GM23338 (cell line): ENCODE data around the gene ANKRD17.

Source experiments
- CTCF ChIP-seq, 2 experiments: fragments of 200-600 bp in 1 of 2; sonication (generic) in 1 of 2; conservative IDR thresholded peaks; 2 replicates each; pipeline versions ENCODE4 v1.5.1 to v1.6.1; 2016 to 2017; ENCODE audit warnings: antibody characterized with exemption in 2 of 2, low read depth in 2 of 2, mild to moderate bottlenecking in 2 of 2, moderate library complexity in 1 of 2
- EZH2 ChIP-seq: fragments of 200-600 bp; sonication (generic); IDR thresholded peaks from one replicate; pipeline ENCODE4 v1.8.0; 2017; ENCODE audit warnings: antibody characterized with exemption, mild to moderate bottlenecking, low read depth; ENCODE audit not compliant: unreplicated experiment
- JUNB ChIP-seq: IDR thresholded peaks from one replicate; pipeline ENCODE4 v1.6.1; 2016; ENCODE audit warnings: antibody characterized with exemption; ENCODE audit not compliant: unreplicated experiment
- REST ChIP-seq: IDR thresholded peaks from one replicate; pipeline ENCODE4 v1.6.1; 2018; ENCODE audit warnings: antibody characterized with exemption; ENCODE audit not compliant: unreplicated experiment
- ZNF462 ChIP-seq: fragments of 250-450 bp; sonication (Bioruptor Pico); IDR thresholded peaks from 2 replicates; pipeline ENCODE4 v1.5.0; 2020; ENCODE audit warnings: mild to moderate bottlenecking, moderate library complexity

- TF ChIP-seq CTCF (conservative IDR thresholded peaks at IDR 0.05; ENCODE audit: low read depth in 2 of 2) (no peak), ZNF462 (CRISPR knock-in tag) (no peak), EZH2 (no peak), REST (no peak), JUNB (no peak)
Measured at GRCh38 chr4:73053974-73054480, 204.6 kb downstream of the ANKRD17 start.
